Activated CD8-positive, alpha-beta memory T cell treated with anti-CD3 and anti-CD28 coated beads for 24 hours (primary cell): Measurements from ENCODE around the gene OR8G5.

Experiments used
- DNase-seq: peaks from one replicate; pipeline ENCODE4 v3.0.0-alpha.2; 2020

The OR8G5 gene

GRCh38 chr11:124294687-124295086, 38.5 kb downstream of the OR8G5 start:
- DNase-seq, result no peak

DNA sequence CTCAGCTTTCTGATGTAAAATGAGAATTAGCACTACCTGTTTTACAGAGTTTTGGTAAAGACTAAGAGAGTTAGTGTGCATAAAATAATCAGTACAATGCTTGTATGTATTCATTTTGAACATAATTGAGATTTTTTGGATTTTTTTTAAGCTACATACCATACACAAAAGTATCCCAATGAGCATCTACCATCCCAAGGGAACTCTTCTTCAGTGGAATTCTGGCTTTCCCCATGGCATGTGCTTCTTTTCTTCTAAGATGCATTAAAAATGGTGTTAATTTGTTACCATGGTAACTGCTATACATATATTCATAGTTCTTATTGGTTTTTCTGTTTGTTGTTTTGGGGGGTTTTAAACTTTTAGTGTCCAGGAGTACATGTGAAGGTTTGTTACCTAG, 39.8 kb downstream of the OR8G5 start:
- DNase-seq, result no peak

DNA sequence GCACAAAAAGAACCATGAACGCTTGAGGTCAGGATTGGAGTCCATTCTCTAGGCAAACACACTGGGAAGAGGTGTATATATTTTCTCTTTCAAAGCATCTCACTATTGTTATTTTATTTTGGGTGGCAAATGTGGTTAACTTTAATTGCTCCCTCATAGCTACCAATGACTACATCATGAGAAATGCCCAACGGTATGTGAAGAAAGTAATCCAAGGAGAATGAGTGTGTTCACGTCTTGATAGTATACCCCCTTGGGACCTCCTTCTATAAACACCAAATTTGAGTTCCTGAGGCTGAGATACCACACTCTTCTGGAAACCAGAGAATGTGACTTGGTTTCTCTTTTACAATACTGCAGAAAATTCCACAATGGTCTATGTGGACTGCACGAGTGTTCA, 41.7 kb downstream of the OR8G5 start:
- no peak for DNase-seq

- no peak for DNase-seq
Measured at GRCh38 chr11:124301548-124301947, 45.4 kb downstream of the OR8G5 start.

- DNase-seq, result no peak
Measured at GRCh38 chr11:124302347-124303125, 46.4 kb downstream of the OR8G5 start.

GRCh38 chr11:124307093-124307492, 50.9 kb downstream of the OR8G5 start:
- DNase-seq, result no peak

DNA sequence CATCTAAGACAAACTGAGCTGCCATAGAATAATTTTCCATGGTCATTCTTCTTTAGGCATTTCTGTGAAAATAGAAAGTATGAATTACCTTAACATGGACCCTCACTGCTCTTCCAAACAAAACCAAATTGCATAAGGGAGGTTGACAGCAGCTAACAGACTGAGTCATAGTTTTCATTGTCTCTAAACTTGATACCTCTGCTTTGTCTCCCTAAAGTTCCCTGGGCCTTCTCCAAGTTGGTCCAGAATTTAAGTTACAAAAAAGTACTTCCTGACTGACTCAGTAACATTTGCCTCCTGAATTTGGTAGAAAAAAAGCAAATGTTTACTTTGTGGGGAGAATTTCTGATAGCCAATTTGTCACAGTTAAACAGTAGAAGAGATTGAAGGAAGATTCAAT, 54.5 kb downstream of the OR8G5 start:
- no peak for DNase-seq

DNA sequence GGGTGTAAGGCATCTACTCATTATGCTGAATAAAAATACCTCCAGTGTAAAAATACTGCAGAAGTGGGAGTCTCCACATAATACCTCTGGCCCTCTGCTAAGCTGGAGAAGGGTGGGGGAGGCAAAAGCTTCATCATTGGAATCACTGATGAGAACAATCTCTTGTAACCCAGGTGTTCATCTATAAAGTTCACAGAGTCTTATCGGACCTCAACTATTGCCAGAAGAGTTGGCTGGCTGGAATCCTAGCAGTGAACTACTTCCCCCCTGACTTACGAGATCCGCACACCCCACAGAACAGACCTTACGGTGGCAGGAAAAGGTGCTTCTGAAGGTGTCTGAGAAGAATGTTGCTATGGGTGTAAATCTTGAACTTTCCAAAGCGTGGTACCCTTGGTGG, 55.1 kb downstream of the OR8G5 start:
- DNase-seq, result no peak

DNA sequence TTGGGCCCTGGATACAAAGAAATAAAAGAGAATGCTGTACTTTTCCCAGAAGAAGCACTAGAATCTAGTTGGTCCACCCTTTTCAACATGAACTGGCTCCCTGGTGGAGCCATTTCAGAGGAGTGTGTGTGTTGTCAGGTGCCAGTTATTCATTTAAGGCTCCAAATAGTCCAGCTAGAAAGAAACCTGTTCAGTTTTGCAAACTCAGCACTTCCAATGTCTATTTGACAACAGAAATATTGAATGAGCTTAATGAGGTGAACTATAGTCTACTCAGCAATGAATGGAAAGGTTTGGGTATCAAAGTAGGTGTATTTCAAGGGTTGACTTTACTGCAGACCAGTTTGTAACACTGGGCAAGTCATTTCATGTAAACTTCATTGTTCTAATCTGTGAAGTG, 55.5 kb downstream of the OR8G5 start:
- DNase-seq, result no peak

- no peak for DNase-seq
Measured at GRCh38 chr11:124313131-124313530, 57.0 kb downstream of the OR8G5 start.

DNA sequence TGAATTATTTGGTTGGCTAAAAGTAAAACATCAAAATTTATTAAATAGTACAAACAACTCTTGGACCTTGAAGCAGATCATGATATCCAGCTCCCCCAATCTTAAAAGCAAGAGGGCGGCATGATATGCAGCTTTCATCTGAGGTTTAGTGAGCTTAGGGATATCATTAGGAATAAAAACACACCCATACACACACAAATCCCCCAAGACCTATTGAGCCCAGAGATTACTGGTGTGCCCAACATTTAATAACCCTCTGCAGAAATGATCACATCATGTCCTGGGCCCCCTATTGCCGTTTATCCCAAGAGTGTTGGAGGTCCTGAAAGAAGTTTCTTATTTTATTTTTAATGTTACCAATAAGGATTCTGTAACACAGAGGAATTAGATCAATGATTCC, 57.7 kb downstream of the OR8G5 start, which contains the start of gene OR8D1:
TSS of gene OR8D1 (minus strand) at position 101 of the 400 bp plus-strand sequence. CDS start 3,183 bp downstream, outside the sequence.
- DNase-seq, result no peak

DNA sequence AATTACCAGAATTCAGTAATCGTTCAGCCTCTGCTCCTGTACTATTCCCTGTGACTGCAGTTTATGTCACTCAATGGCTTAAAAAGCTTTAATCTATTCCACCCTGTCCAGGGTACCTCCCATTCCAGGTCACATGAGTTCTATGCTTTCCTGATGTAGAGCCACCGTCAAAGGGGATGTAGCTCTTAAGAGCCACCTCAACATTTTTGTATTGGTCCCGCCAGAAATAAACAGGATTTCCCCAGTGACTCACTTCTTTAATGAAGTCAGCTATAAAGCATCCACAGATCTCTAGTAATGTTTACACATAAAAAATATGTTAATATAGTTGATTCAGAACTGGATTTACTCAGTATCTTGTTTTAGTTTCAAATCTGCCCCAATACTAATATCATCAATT, 58.9 kb downstream of the OR8G5 start:
- DNase-seq, result no peak
